GM18508 (cell line): ENCODE data around the gene HSFX2.
"Not testable (repeated sequence)": the region's sequence is repeated elsewhere in the genome, so short reads cannot be mapped to it uniquely, and the experiment has no call there.

Experiments used
- ATAC-seq: cut with Tn5 transposase; IDR thresholded peaks from one replicate; pipeline ENCODE4 v1.9.1; 2021; ENCODE audit warnings: moderate number of reproducible peaks; ENCODE audit not compliant: insufficient read depth, unreplicated experiment

HSFX2 gene

GRCh38 chrX:149595214-149595613 lies at the start of gene HSFX2:
HSFX2 (minus strand) TSS chrX:149595314; CDS start chrX:149594700, 614 bp downstream.
- ATAC-seq = not testable (repeated sequence)

GRCh38 chrX:149643496-149643895 lies 48.4 kb upstream of the HSFX2 start:
- ATAC-seq = no peak

GRCh38 chrX:149641835-149642234 lies 46.7 kb upstream of the HSFX2 start:
- ATAC-seq = no peak

GRCh38 chrX:149641432-149641831 lies 46.3 kb upstream of the HSFX2 start:
- no peak for ATAC-seq

GRCh38 chrX:149639568-149639967 lies 44.5 kb upstream of the HSFX2 start:
- ATAC-seq = no peak

- ATAC-seq = no peak
Observed at GRCh38 chrX:149638860-149639259, 43.7 kb upstream of the HSFX2 start.

- no peak for ATAC-seq
Observed at GRCh38 chrX:149633511-149633910, 38.4 kb upstream of the HSFX2 start.

- no peak for ATAC-seq
Observed at GRCh38 chrX:149631234-149632165, 36.4 kb upstream of the HSFX2 start, which contains the start of gene TMEM185A. TMEM185A (minus strand) TSS chrX:149631792; CDS start chrX:149631580, 212 bp downstream.

- ATAC-seq = no peak
Observed at GRCh38 chrX:149630681-149631233, 35.6 kb upstream of the HSFX2 start.

GRCh38 chrX:149629730-149630387 lies 34.7 kb upstream of the HSFX2 start:
- ATAC-seq = no peak

- no peak for ATAC-seq
Observed at GRCh38 chrX:149628768-149629167, 33.7 kb upstream of the HSFX2 start.

GRCh38 chrX:149628280-149628679 lies 33.2 kb upstream of the HSFX2 start:
- no peak for ATAC-seq

GRCh38 chrX:149626829-149627228 lies 31.7 kb upstream of the HSFX2 start:
- ATAC-seq = not testable (repeated sequence)

- ATAC-seq = not testable (repeated sequence)
Observed at GRCh38 chrX:149619662-149620061, 24.5 kb upstream of the HSFX2 start.

- no peak for ATAC-seq
Observed at GRCh38 chrX:149618871-149619270, 23.8 kb upstream of the HSFX2 start.

GRCh38 chrX:149611623-149612175 lies 16.6 kb upstream of the HSFX2 start:
- no peak for ATAC-seq

- no peak for ATAC-seq
Observed at GRCh38 chrX:149610511-149610910, 15.4 kb upstream of the HSFX2 start.

- no peak for ATAC-seq
Observed at GRCh38 chrX:149607699-149608098, 12.6 kb upstream of the HSFX2 start.

- ATAC-seq = not testable (repeated sequence)
Observed at GRCh38 chrX:149605248-149605885, 10.3 kb upstream of the HSFX2 start.

- not testable (repeated sequence) for ATAC-seq
Observed at GRCh38 chrX:149598603-149599002, 3.5 kb upstream of the HSFX2 start.
